ENCODE results near the gene SYT11. TPM values are rescaled to one million over a fixed set of nuclear protein-coding genes. Genes with fewer than 3 reads are reported as not detected.
A peak's percentile ranks its signal among the peaks of the same experiment; 100 is the strongest.

The SYT11 gene
- polyA plus RNA-seq, 3 donors: 5.1 to 11.0 (median 9.6) TPM

DNA sequence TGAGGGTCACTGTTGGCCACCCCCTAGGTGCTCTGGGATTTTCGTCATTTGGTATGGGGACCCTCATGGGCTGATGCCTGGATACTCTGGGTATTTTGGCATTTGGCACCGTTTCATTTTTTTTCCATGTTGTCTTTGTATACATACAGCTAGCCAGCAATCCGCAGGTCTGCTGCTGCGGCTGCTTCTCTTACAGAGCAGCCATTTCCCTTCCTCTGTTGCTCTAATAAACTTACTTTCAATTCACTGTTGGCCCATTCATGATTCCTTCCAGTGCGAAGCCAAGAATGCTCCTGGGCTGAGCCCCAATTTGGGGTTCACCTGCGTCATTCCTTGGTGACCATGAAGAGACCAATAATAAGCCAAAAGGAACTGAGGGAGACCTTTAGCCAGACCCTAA is 23.8 kb upstream of the SYT11 start:
- H3K4me2 ChIP-seq (replicated peaks; ENCODE audit: extremely low read depth, low read length, poor library complexity, severe bottlenecking): no peak overlapping the region

DNA sequence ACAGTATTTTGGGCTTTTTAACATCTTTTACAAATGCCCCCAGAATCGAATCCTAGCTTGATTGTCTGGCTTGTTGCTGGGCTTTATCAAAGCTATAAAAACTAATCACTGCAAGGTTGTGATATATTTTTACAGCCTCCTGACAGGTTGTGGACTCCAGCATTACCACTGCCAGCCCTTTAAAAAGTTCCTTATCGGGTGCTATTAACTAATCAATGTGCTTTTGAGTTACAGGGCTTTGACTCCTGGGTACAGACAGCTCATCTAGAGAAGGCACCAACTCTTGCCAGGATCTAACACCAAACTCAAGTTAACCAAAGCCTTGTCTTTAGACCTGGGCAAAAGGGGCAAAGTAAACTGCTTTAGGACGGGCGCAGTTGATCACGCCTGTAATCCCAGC is 19.0 kb upstream of the SYT11 start:
- no peaks in the 10 kb centered on the region for H3K9me3 Mint-ChIP-seq
- H2AFZ ChIP-seq (ENCODE audit: insufficient read depth, low read depth, low read length, poor library complexity, severe bottlenecking): no peak overlapping the region
- no peak for DNase-seq
- H3K27ac ChIP-seq (ENCODE audit: low read depth in 1 of 2, low read length in 2 of 2): no peak overlapping the region
- intact Hi-C loops (cut with micrococcal nuclease): no loop called here
- TF ChIP-seq, protein P1, sequence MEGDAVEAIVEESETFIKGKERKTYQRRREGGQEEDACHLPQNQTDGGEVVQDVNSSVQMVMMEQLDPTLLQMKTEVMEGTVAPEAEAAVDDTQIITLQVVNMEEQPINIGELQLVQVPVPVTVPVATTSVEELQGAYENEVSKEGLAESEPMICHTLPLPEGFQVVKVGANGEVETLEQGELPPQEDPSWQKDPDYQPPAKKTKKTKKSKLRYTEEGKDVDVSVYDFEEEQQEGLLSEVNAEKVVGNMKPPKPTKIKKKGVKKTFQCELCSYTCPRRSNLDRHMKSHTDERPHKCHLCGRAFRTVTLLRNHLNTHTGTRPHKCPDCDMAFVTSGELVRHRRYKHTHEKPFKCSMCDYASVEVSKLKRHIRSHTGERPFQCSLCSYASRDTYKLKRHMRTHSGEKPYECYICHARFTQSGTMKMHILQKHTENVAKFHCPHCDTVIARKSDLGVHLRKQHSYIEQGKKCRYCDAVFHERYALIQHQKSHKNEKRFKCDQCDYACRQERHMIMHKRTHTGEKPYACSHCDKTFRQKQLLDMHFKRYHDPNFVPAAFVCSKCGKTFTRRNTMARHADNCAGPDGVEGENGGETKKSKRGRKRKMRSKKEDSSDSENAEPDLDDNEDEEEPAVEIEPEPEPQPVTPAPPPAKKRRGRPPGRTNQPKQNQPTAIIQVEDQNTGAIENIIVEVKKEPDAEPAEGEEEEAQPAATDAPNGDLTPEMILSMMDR (IDR thresholded peaks at IDR 0.05): no peak
- H3K27ac Mint-ChIP-seq: no peak overlapping the region
- H3K79me2 ChIP-seq (ENCODE audit: insufficient read depth, low read length): peaks cover 69% of the 10 kb centered on the region
- WGBS (ENCODE audit: insufficient coverage): 100% methylated on average over 2 of the region's 5 CpGs
- H3K4me3 Mint-ChIP-seq: no peak overlapping the region
- peaks cover 3% of the 10 kb centered on the region for H3K4me1 Mint-ChIP-seq
- H3K27me3 ChIP-seq (ENCODE audit: control insufficient read depth in 2 of 2, insufficient read depth in 2 of 2, low read length in 2 of 2): no peaks in the 10 kb centered on the region
- H3K36me3 ChIP-seq (replicated peaks in 1 of 2; ENCODE audit: control insufficient read depth in 1 of 2, insufficient read depth in 2 of 2, low read length in 2 of 2): peaks cover 31 to 68% of the 10 kb centered on the region in 2 donors
- H3K4me1 ChIP-seq (ENCODE audit: control insufficient read depth in 1 of 2, insufficient read depth in 2 of 2, low read length in 2 of 2): no peaks in the 10 kb centered on the region
- H3K4me2 ChIP-seq (replicated peaks; ENCODE audit: extremely low read depth, low read length, poor library complexity, severe bottlenecking): no peak overlapping the region
- H3K9me3 ChIP-seq (replicated peaks in 1 of 2; ENCODE audit: control insufficient read depth in 1 of 2, insufficient read depth in 1 of 2, low read length in 2 of 2): no peaks in the 10 kb centered on the region
- H3K9ac ChIP-seq (ENCODE audit: insufficient read depth, low read length, poor library complexity, severe bottlenecking): no peak overlapping the region
- H3K36me3 Mint-ChIP-seq: peaks cover 39 to 76% of the 10 kb centered on the region in 2 donors
- peaks cover 0 to 1% (median 0%) of the 10 kb centered on the region in 3 donors for H3K27me3 Mint-ChIP-seq (ENCODE audit: low read depth in 3 of 3)
- H3K4me3 ChIP-seq (replicated peaks in 1 of 3; ENCODE audit: low read depth in 2 of 3, low read length in 3 of 3): no peak overlapping the region
- H4K20me1 ChIP-seq (ENCODE audit: insufficient read depth, low read length): peaks cover 70% of the 10 kb centered on the region

More for the DNA sequence above, 23.8 kb upstream of the SYT11 start:
- peaks cover 32% of the 10 kb centered on the region for H3K79me2 ChIP-seq (ENCODE audit: insufficient read depth, low read length)
- no peaks in the 10 kb centered on the region for H3K9me3 ChIP-seq (replicated peaks in 1 of 2; ENCODE audit: control insufficient read depth in 1 of 2, insufficient read depth in 1 of 2, low read length in 2 of 2)
- H3K27me3 Mint-ChIP-seq (ENCODE audit: low read depth in 3 of 3): no peaks in the 10 kb centered on the region
- DNase-seq: no peak
- TF ChIP-seq, protein P1 (IDR thresholded peaks at IDR 0.05): no peak
- no peaks in the 10 kb centered on the region for H3K27me3 ChIP-seq (ENCODE audit: control insufficient read depth in 2 of 2, insufficient read depth in 2 of 2, low read length in 2 of 2)
- H3K9me3 Mint-ChIP-seq: peaks cover 0 to 1% (median 0%) of the 10 kb centered on the region in 7 donors
- H3K4me1 Mint-ChIP-seq: peaks cover 13% of the 10 kb centered on the region
- H3K9ac ChIP-seq (ENCODE audit: insufficient read depth, low read length, poor library complexity, severe bottlenecking): no peak overlapping the region
- H2AFZ ChIP-seq (ENCODE audit: insufficient read depth, low read depth, low read length, poor library complexity, severe bottlenecking): no peak overlapping the region
- peaks cover 19 to 48% of the 10 kb centered on the region in 2 donors for H3K36me3 Mint-ChIP-seq
- peaks cover 39% of the 10 kb centered on the region for H4K20me1 ChIP-seq (ENCODE audit: insufficient read depth, low read length)
- 100% methylated on average over 3 of the region's 6 CpGs for WGBS (ENCODE audit: insufficient coverage)
- H3K4me3 Mint-ChIP-seq: no peak overlapping the region
- H3K27ac Mint-ChIP-seq: peak overlapping the region in 1 of 7 donors; percentile 36
- H3K36me3 ChIP-seq (replicated peaks in 1 of 2; ENCODE audit: control insufficient read depth in 1 of 2, insufficient read depth in 2 of 2, low read length in 2 of 2): peaks cover 8 to 31% of the 10 kb centered on the region in 2 donors
- peaks cover 13 to 15% of the 10 kb centered on the region in 2 donors for H3K4me1 ChIP-seq (ENCODE audit: control insufficient read depth in 1 of 2, insufficient read depth in 2 of 2, low read length in 2 of 2)
- no peak overlapping the region for H3K27ac ChIP-seq (ENCODE audit: low read depth in 1 of 2, low read length in 2 of 2)
- intact Hi-C loops (cut with micrococcal nuclease): no loop called here
- no peak overlapping the region for H3K4me3 ChIP-seq (replicated peaks in 1 of 3; ENCODE audit: low read depth in 2 of 3, low read length in 3 of 3)
